ENCODE measurements around the gene NAALADL2. TPM values are rescaled to one million over a fixed set of nuclear protein-coding genes. Genes with fewer than 3 reads are reported as not detected.

Gene NAALADL2
- total RNA-seq, 1 experiment from 2014 or later: 1.6 TPM

GRCh38 chr3:175002732-175003143 lies 143.6 kb downstream of the NAALADL2 start:
- Histone ChIP-seq H3K23me2 (ENCODE audit: insufficient read length, low read depth, low read length, poor library complexity, severe bottlenecking) (no peaks in the 10 kb centered on the region), H2BK15ac (ENCODE audit: low read depth, low read length) (no peak overlapping the region), H2BK12ac (ENCODE audit: insufficient read length, low read depth, low read length) (no peak overlapping the region), H2BK5ac (ENCODE audit: insufficient read length, low read length) (no peak overlapping the region), H3K56ac (ENCODE audit: insufficient read length, low read depth, low read length) (no peak overlapping the region), H3K9me3 (ENCODE audit: control insufficient read depth, low read depth, low read length) (no peaks in the 10 kb centered on the region), H3K4ac (ENCODE audit: low read depth, low read length) (no peak overlapping the region), H2AFZ (ENCODE audit: low read length) (no peak overlapping the region), H3K79me2 (ENCODE audit: insufficient read depth, low read length) (no peaks in the 10 kb centered on the region), H3K23ac (ENCODE audit: insufficient read length, low read depth, low read length) (no peak overlapping the region), H3K27me3 (ENCODE audit: insufficient read depth, low read length) (no peaks in the 10 kb centered on the region), H4K8ac (replicated peaks; ENCODE audit: insufficient read length, low read depth, low read length) (no peak overlapping the region), H4K5ac (ENCODE audit: insufficient read length, low read depth, low read length) (no peak overlapping the region), H2BK20ac (ENCODE audit: low read depth, low read length, poor library complexity, severe bottlenecking) (no peak overlapping the region), H2BK120ac (ENCODE audit: low read depth, low read length, poor library complexity, severe bottlenecking) (no peak overlapping the region), H3K9ac (ENCODE audit: extremely low read depth, insufficient read length, low read length) (no peak overlapping the region), H4K91ac (ENCODE audit: insufficient read length, low read depth, low read length) (no peak overlapping the region), H4K20me1 (ENCODE audit: control insufficient read depth, insufficient read depth, insufficient read length) (no peaks in the 10 kb centered on the region), H3K4me1 (ENCODE audit: insufficient read depth, low read length) (no peaks in the 10 kb centered on the region), H3K18ac (ENCODE audit: insufficient read length, low read depth, low read length) (no peak overlapping the region), H3K79me1 (ENCODE audit: insufficient read depth, low read depth, low read length, poor library complexity, severe bottlenecking) (no peaks in the 10 kb centered on the region), H3T11ph (ENCODE audit: low read length) (no peak overlapping the region), H3K27ac (ENCODE audit: insufficient read length, low read depth, low read length) (no peak overlapping the region), H3K14ac (ENCODE audit: insufficient read depth, low read length) (no peak overlapping the region), H2AK5ac (ENCODE audit: insufficient read length, low read length) (no peak overlapping the region), H3K4me2 (ENCODE audit: insufficient read depth, insufficient read length, low read length) (no peak overlapping the region)
- TF ChIP-seq, protein P1, sequence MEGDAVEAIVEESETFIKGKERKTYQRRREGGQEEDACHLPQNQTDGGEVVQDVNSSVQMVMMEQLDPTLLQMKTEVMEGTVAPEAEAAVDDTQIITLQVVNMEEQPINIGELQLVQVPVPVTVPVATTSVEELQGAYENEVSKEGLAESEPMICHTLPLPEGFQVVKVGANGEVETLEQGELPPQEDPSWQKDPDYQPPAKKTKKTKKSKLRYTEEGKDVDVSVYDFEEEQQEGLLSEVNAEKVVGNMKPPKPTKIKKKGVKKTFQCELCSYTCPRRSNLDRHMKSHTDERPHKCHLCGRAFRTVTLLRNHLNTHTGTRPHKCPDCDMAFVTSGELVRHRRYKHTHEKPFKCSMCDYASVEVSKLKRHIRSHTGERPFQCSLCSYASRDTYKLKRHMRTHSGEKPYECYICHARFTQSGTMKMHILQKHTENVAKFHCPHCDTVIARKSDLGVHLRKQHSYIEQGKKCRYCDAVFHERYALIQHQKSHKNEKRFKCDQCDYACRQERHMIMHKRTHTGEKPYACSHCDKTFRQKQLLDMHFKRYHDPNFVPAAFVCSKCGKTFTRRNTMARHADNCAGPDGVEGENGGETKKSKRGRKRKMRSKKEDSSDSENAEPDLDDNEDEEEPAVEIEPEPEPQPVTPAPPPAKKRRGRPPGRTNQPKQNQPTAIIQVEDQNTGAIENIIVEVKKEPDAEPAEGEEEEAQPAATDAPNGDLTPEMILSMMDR (conservative IDR thresholded peaks at IDR 0.05): no peak
- Mint-ChIP-seq H3K36me3 (ENCODE audit: insufficient read depth in 1 of 3, low read depth in 3 of 3) (no peaks in the 10 kb centered on the region), H3K4me1 (no peaks in the 10 kb centered on the region), H3K9me3 (no peaks in the 10 kb centered on the region), H3K4me3 (no peak overlapping the region), H3K27me3 (ENCODE audit: low read depth) (no peaks in the 10 kb centered on the region), H3K27ac (no peak overlapping the region)
- WGBS (ENCODE audit: extremely low coverage, insufficient read length, low lambda C conversion rate): no CpG with 5 or more reads among the region's 1 CpG
- no peak for DNase-seq

Measured in H9 (cell line).